PC-9 (cell line): ENCODE data around the gene TSPAN33.
"Not testable (repeated sequence)": the region's sequence is repeated elsewhere in the genome, so short reads cannot be mapped to it uniquely, and the experiment has no call there.

ENCODE experiments used
- EZH2 ChIP-seq: fragments of 200-600 bp; sonication (generic); IDR thresholded peaks from 2 replicates; pipeline ENCODE4 v1.8.0; 2017; ENCODE audit warnings: antibody characterized with exemption, low read depth
- TF ChIP-seq, protein P1 (sequence below): fragments of 200-600 bp; sonication (generic); conservative IDR thresholded peaks from 2 replicates; pipeline ENCODE4 v1.6.1; 2017; ENCODE audit warnings: mixed run types, antibody characterized with exemption, mild to moderate bottlenecking, moderate library complexity

DNA sequence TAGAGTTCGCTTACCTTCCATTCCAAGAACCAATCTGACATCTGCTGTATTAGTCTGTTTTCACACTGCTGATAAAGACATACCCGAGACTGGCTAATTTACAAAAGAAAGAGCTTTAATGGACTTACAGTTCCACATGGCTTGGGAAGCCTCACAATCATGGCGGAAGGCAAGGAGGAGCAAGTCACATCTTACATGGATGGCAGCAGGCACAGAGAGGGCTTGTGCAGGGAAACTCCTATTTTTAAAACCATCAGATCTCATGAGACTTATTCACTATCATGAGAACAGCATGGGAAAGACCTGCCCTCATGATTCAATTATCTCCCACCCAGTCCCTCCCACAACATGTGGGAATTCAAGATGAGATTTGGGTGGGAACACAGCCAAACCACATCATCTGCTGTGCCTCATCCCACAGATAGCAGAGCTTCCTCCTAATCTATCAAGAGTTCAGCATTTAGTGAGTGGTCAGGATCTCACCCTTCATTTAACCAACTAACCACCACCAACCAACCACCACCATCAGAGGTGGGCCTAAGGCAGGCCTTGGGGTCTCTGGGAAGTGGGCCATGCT lies 22.9 kb upstream of the TSPAN33 start:
- TF ChIP-seq EZH2, result not testable (repeated sequence)
- TF ChIP-seq, protein P1, sequence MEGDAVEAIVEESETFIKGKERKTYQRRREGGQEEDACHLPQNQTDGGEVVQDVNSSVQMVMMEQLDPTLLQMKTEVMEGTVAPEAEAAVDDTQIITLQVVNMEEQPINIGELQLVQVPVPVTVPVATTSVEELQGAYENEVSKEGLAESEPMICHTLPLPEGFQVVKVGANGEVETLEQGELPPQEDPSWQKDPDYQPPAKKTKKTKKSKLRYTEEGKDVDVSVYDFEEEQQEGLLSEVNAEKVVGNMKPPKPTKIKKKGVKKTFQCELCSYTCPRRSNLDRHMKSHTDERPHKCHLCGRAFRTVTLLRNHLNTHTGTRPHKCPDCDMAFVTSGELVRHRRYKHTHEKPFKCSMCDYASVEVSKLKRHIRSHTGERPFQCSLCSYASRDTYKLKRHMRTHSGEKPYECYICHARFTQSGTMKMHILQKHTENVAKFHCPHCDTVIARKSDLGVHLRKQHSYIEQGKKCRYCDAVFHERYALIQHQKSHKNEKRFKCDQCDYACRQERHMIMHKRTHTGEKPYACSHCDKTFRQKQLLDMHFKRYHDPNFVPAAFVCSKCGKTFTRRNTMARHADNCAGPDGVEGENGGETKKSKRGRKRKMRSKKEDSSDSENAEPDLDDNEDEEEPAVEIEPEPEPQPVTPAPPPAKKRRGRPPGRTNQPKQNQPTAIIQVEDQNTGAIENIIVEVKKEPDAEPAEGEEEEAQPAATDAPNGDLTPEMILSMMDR, result not testable (repeated sequence)
